ENCODE measurements around the gene NCOA1. TPM values are rescaled to one million over a fixed set of nuclear protein-coding genes. Genes with fewer than 3 reads are reported as not detected.

NCOA1 gene
- polyA plus RNA-seq, 1 donor (not counting 4 experiments of a cell fraction or from before 2014, with no cell fraction given): 5.0 TPM

DNA sequence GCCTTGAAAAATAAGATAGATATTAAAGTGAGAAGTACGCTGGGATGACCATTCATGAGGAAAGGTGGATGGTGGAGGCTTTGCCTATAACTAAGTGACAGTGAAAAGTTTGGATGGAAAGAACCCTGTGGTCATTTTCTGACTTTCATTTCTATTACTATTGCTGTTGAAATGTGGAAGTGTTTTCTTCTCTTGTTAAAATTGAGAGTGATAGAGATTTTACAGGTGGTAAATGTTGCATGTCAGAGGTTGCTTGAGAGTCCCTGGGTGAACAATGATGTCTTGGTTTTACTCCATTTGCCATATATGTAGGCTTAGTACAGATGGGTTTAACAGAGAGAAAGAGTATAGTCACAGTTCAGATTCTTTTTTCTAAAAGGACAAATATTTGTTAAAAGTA is 18.4 kb downstream of the NCOA1 start:
- H3K9me1 ChIP-seq (ENCODE audit: control insufficient read depth, extremely low read depth, insufficient read depth, low read length): no peaks in the 10 kb centered on the region
- no peaks in the 10 kb centered on the region for H3K27me3 ChIP-seq (ENCODE audit: control insufficient read depth, extremely low read depth, insufficient read depth, low read length)
- H3K4me3 ChIP-seq (ENCODE audit: control insufficient read depth in 2 of 3, extremely low read depth in 1 of 3, insufficient read depth in 2 of 3, low read depth in 1 of 3, low read length in 3 of 3): no peak overlapping the region
- DNase-seq (ENCODE audit: low read depth, low spot score): no peak
- no peaks in the 10 kb centered on the region for H3K79me2 ChIP-seq (ENCODE audit: control insufficient read depth, insufficient read depth, low read length)
- no peaks in the 10 kb centered on the region for H3K4me1 ChIP-seq (ENCODE audit: control insufficient read depth, extremely low read depth, insufficient read depth, low read length)
- H3K36me3 ChIP-seq (ENCODE audit: control insufficient read depth in 2 of 2, extremely low read depth in 1 of 2, insufficient read depth in 2 of 2, low read length in 2 of 2): no peaks in the 10 kb centered on the region
- dilution Hi-C loops (cut with MboI; ENCODE audit: extremely low pct_ligation_motif_present, low sequenced_read_pairs): no loop called here
- H3K4me2 ChIP-seq (ENCODE audit: control insufficient read depth, extremely low read depth, insufficient read depth, low read depth, low read length): no peak overlapping the region
- TF ChIP-seq, protein P1, sequence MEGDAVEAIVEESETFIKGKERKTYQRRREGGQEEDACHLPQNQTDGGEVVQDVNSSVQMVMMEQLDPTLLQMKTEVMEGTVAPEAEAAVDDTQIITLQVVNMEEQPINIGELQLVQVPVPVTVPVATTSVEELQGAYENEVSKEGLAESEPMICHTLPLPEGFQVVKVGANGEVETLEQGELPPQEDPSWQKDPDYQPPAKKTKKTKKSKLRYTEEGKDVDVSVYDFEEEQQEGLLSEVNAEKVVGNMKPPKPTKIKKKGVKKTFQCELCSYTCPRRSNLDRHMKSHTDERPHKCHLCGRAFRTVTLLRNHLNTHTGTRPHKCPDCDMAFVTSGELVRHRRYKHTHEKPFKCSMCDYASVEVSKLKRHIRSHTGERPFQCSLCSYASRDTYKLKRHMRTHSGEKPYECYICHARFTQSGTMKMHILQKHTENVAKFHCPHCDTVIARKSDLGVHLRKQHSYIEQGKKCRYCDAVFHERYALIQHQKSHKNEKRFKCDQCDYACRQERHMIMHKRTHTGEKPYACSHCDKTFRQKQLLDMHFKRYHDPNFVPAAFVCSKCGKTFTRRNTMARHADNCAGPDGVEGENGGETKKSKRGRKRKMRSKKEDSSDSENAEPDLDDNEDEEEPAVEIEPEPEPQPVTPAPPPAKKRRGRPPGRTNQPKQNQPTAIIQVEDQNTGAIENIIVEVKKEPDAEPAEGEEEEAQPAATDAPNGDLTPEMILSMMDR (optimal IDR thresholded peaks at IDR 0.05 in 1 of 3, IDR thresholded peaks at IDR 0.05 in 1 of 3, conservative IDR thresholded peaks at IDR 0.05 in 1 of 3; ENCODE audit: extremely low read depth in 1 of 3, insufficient read depth in 2 of 3, low read length in 3 of 3): no peak
- TF ChIP-seq EZH2 (IDR thresholded peaks at IDR 0.05; ENCODE audit: low read length): no peak
- no peak overlapping the region for H3K9ac ChIP-seq (ENCODE audit: control insufficient read depth, extremely low read depth, insufficient read depth, low read length)
- FAIRE-seq: no peak
- no peak overlapping the region for H3K27ac ChIP-seq (ENCODE audit: control insufficient read depth, insufficient read depth, low read length)
- H2AFZ ChIP-seq (ENCODE audit: control insufficient read depth, low read length): no peak overlapping the region
- no peaks in the 10 kb centered on the region for H4K20me1 ChIP-seq (ENCODE audit: control insufficient read depth, extremely low read depth, insufficient read depth, low read length)
- no peaks in the 10 kb centered on the region for H3K9me3 ChIP-seq (ENCODE audit: control insufficient read depth, low read depth, low read length)

DNA sequence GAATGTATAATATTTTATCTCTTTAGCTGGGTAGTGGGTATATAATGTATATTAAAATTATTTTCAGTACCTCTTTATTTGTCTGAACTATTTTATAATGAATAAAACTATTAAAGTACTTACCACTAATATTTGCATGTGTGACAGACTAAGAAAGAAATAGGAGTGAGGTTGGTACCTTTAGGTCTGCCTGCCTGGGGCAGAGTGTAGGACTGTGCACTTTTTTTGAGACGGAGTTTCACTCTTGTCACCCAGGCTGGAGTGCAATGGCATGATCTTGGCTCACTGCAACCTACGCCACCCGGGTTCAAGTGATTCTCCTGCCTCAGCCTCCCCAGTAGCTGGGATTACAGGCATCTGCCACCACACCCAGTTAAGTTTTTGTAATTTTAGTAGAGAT is 18.8 kb downstream of the NCOA1 start:
- dilution Hi-C loops (cut with MboI; ENCODE audit: extremely low pct_ligation_motif_present, low sequenced_read_pairs): no loop called here
- no peaks in the 10 kb centered on the region for H3K79me2 ChIP-seq (ENCODE audit: control insufficient read depth, insufficient read depth, low read length)
- H3K27me3 ChIP-seq (ENCODE audit: control insufficient read depth, extremely low read depth, insufficient read depth, low read length): no peaks in the 10 kb centered on the region
- TF ChIP-seq EZH2 (IDR thresholded peaks at IDR 0.05; ENCODE audit: low read length): no peak
- TF ChIP-seq, protein P1 (optimal IDR thresholded peaks at IDR 0.05 in 1 of 3, IDR thresholded peaks at IDR 0.05 in 1 of 3, conservative IDR thresholded peaks at IDR 0.05 in 1 of 3; ENCODE audit: extremely low read depth in 1 of 3, insufficient read depth in 2 of 3, low read length in 3 of 3): no peak
- H2AFZ ChIP-seq (ENCODE audit: control insufficient read depth, low read length): no peak overlapping the region
- FAIRE-seq (no peak), DNase-seq (ENCODE audit: low read depth, low spot score) (no peak)
- H3K27ac ChIP-seq (ENCODE audit: control insufficient read depth, insufficient read depth, low read length): no peak overlapping the region
- H3K4me3 ChIP-seq (ENCODE audit: control insufficient read depth in 2 of 3, extremely low read depth in 1 of 3, insufficient read depth in 2 of 3, low read depth in 1 of 3, low read length in 3 of 3): no peak overlapping the region
- H3K4me2 ChIP-seq (ENCODE audit: control insufficient read depth, extremely low read depth, insufficient read depth, low read depth, low read length): no peak overlapping the region
- H3K36me3 ChIP-seq (ENCODE audit: control insufficient read depth in 2 of 2, extremely low read depth in 1 of 2, insufficient read depth in 2 of 2, low read length in 2 of 2): no peaks in the 10 kb centered on the region
- no peaks in the 10 kb centered on the region for H4K20me1 ChIP-seq (ENCODE audit: control insufficient read depth, extremely low read depth, insufficient read depth, low read length)
- no peak overlapping the region for H3K9ac ChIP-seq (ENCODE audit: control insufficient read depth, extremely low read depth, insufficient read depth, low read length)
- no peaks in the 10 kb centered on the region for H3K9me1 ChIP-seq (ENCODE audit: control insufficient read depth, extremely low read depth, insufficient read depth, low read length)
- H3K4me1 ChIP-seq (ENCODE audit: control insufficient read depth, extremely low read depth, insufficient read depth, low read length): no peaks in the 10 kb centered on the region
- H3K9me3 ChIP-seq (ENCODE audit: control insufficient read depth, low read depth, low read length): no peaks in the 10 kb centered on the region

Measured in keratinocyte (primary cell).